Stomach (tissue), 9 donors: ENCODE measurements around the gene PRPF6. TPM values are rescaled to one million over a fixed set of nuclear protein-coding genes. Genes with fewer than 3 reads are reported as not detected.

ENCODE experiments used
- DNase-seq, 2 donors: peaks; one replicate each; pipeline versions ENCODE4 v3.0.0 to v3.0.0-alpha.2; 2013 to 2019
- H3K27ac ChIP-seq, 5 donors: fragments of 200-600 bp in 4 of 5; sonication (generic) in 4 of 5; one replicate each; pipeline ENCODE4 v1.5.1; 2013 to 2019; ENCODE audit warnings: mild to moderate bottlenecking in 1 of 5, moderate library complexity in 1 of 5
- H3K27me3 ChIP-seq, 3 donors: fragments of 200-600 bp; sonication (generic); one replicate each; pipeline ENCODE4 v1.5.1; 2017 to 2019; ENCODE audit warnings: mixed run types in 1 of 3
- H3K36me3 ChIP-seq, 4 donors: fragments of 200-600 bp; sonication (generic); 1 replicate in 3 of 4; 2 replicates in 1 of 4; pipeline ENCODE4 v1.5.1; 2016 to 2019
- H3K4me1 ChIP-seq, 4 donors: fragments of 200-600 bp; sonication (generic); one replicate each; pipeline ENCODE4 v1.5.1; 2016 to 2019
- H3K4me3 ChIP-seq, 4 donors: fragments of 200-600 bp; sonication (generic) in 3 of 4; one replicate each; pipeline ENCODE4 v1.5.1; 2016 to 2019; ENCODE audit warnings: mild to moderate bottlenecking in 1 of 4
- H3K9me3 ChIP-seq, 4 donors: fragments of 200-600 bp; sonication (generic); one replicate each; pipeline ENCODE4 v1.5.1; 2016 to 2019
- CTCF ChIP-seq, 7 experiments: fragments of 450-650 bp in 4 of 7; fragments of 200-600 bp in 3 of 7; sonication (generic) in 3 of 7; IDR thresholded peaks; one replicate each; pipeline ENCODE4 v1.5.1; 2016 to 2019; ENCODE audit warnings: antibody characterized with exemption in 7 of 7, control low read depth in 2 of 7, mild to moderate bottlenecking in 1 of 7
- EP300 ChIP-seq: sonication (generic); formaldehyde crosslinking; IDR thresholded peaks from one replicate; pipeline ENCODE4 v1.6.1; 2017; ENCODE audit warnings: antibody characterized with exemption
- POLR2A ChIP-seq, 4 donors: fragments of 450-650 bp; IDR thresholded peaks; one replicate each; pipeline ENCODE4 v1.6.1; 2016; ENCODE audit warnings: antibody characterized with exemption in 4 of 4, control low read depth in 2 of 4, mild to moderate bottlenecking in 1 of 4, moderate library complexity in 1 of 4
- POLR2AphosphoS5 ChIP-seq, 3 donors: sonication (generic); formaldehyde crosslinking; IDR thresholded peaks; one replicate each; pipeline ENCODE4 v1.6.1; 2016; ENCODE audit warnings: antibody characterized with exemption in 3 of 3
- WGBS, 5 donors: extraction: QIAGEN DNeasy Blood & Tissue Kit in 3 of 5; methylation state at CpG; one replicate each; pipeline versions ENCODE4 v1.1.5 to v1.1.7; 2013 to 2018; 5-methylcytosine and 5-hydroxymethylcytosine counted together
- intact Hi-C: fragments of 100-400 bp; cut with DNase I; formaldehyde crosslinking; loops from one replicate; pipeline ENCODE4 v1.15.1; 2023; ENCODE audit warnings: low total_unique reads
- polyA plus RNA-seq, 3 donors: library from polyadenylated mRNA; stranded (reverse); fragments of 200-250 nt; gene quantifications; one replicate each; pipeline ENCODE4 v1.2.3, GENCODE V29; 2013
- total RNA-seq, 5 donors: library from RNA; depleted of rRNA; stranded (reverse); fragments of >200 nt; gene quantifications; one replicate each; pipeline versions ENCODE4 v1.1.0 to v1.2.3, GENCODE V29; 2014 to 2016
- donor health status: healthy with polysubstance abuse.
- donor health status: Bipolar disorder and iron deficiency.
- donor health status: healthy.

The PRPF6 gene
- total and polyA plus RNA-seq, 8 donors, result 27.0 to 67.4 (median 39.6) TPM

GRCh38 chr20:63941282-63942081 lies 39.5 kb upstream of the PRPF6 start:
- peak overlapping the region; percentile 42 to 80 (median 68) for H3K27ac ChIP-seq
- peak overlapping the region in 2 of 4 donors; percentile 13 to 15 for H3K4me3 ChIP-seq
- no peaks in the 10 kb centered on the region for H3K27me3 ChIP-seq
- WGBS, 5 donors, result 61 to 69% (median 64%) methylated on average over 27 to 35 of the region's 39 CpGs
- DNase-seq, result peak; percentile 64 to 86
- no peaks in the 10 kb centered on the region for H3K9me3 ChIP-seq
- TF ChIP-seq EP300 (no peak), CTCF (IDR thresholded peaks at IDR 0.05) (no peak), POLR2A (IDR thresholded peaks at IDR 0.05) (no peak), POLR2AphosphoS5 (IDR thresholded peaks at IDR 0.05) (no peak)
- peaks cover 7 to 46% (median 32%) of the 10 kb centered on the region in 4 donors for H3K4me1 ChIP-seq
- H3K36me3 ChIP-seq, result peaks cover 44 to 92% (median 81%) of the 10 kb centered on the region in 4 donors
- intact Hi-C loops, result no loop called here

DNA sequence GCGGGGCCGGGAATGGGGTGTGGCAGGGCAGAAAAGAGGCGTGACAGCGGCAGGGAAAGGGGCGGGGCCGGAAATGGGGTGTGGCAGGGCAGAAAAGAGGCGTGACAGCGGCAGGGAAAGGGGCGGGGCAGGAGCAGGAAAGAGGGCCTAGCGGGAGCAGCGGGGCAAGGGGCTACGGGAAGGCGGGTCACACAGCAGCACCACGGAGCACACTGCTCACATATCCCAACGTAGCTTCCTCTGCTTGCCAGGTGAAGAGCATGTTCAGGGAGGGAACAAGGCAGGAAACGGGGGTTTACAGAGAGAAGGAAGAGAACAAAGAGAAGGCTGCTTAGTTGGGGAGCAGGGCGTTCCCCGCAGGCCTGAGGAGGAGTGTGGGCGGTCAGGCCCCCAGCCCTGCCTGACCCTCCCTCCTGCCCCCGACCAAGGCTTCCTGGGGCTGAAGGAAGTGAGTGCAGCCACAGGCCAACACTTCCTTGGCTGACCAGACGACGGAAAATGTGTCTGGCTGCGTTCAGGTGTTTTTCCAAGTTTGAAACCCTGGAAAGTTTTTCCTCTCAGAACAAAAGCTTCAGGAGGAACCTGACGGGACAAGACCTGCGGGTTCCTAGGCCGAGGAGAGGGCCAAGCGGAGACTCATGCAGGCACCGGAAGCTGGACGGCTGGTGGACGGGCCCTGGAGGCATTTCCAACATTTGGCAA lies 38.5 kb upstream of the PRPF6 start:
- Histone ChIP-seq H3K4me1 (peaks cover 10 to 52% (median 39%) of the 10 kb centered on the region in 4 donors), H3K4me3 (no peak overlapping the region), H3K27me3 (no peaks in the 10 kb centered on the region), H3K36me3 (peaks cover 44 to 86% (median 78%) of the 10 kb centered on the region in 4 donors), H3K27ac (peak overlapping the region; percentile 33 to 80 (median 67)), H3K9me3 (no peaks in the 10 kb centered on the region)
- intact Hi-C loops, result no loop called here
- WGBS, 5 donors, result 30 to 46% (median 41%) methylated on average over 29 to 30 of the region's 30 CpGs
- TF ChIP-seq CTCF (IDR thresholded peaks at IDR 0.05) (no peak), POLR2A (IDR thresholded peaks at IDR 0.05) (no peak), EP300 (no peak), POLR2AphosphoS5 (IDR thresholded peaks at IDR 0.05) (peak in 1 of 3 donors; percentile 5)
- peak; percentile 69 to 89 for DNase-seq

DNA sequence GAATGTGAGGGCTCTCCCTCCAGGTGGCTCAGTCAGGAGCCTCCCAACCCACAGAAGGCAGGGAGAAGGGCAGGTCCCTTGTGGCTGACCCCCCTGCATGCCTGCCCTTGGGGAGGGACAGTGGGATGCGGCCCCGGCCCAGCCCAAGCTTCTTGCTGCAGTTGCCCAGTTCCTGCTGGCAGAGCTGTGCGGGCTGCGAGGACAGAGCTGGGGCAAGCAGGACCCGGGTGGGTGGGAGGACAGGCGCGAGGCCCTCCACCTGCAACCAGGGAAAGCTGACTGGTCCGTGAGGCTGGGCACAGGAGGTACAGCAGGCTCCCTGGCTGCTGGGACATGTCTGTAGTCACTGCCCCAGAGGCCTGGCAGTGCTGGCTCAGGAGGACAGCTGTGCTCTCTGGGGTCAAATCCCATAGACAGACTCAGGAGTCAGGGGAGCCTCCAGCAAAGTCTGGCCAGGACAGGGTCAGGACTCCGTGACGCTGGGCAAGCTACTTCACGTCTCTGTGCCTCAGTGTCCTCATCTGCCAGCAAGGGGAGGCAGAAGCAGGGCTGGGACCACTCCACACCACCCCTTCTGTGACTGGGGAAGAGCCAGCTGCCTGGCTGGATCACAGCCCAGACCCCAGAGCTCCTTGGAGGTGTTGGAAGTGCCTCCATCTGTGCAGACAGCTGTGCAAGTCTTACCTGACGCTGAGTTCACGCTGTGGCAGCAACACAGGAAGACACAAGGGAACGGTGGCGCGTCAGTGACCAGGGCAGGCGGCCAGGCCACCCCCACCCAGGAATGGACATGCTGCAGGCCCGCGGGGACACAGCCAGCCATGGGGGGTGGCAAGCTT lies 37.7 kb upstream of the PRPF6 start:
- H3K27ac ChIP-seq, result peak overlapping the region; percentile 33 to 80 (median 67)
- intact Hi-C loops, result no loop called here
- 77 to 90% (median 86%) methylated on average over 2 to 19 of the region's 19 CpGs for WGBS, 5 donors
- H3K27me3 ChIP-seq, result no peaks in the 10 kb centered on the region
- H3K4me3 ChIP-seq, result no peak overlapping the region
- H3K36me3 ChIP-seq, result peaks cover 44 to 78% (median 74%) of the 10 kb centered on the region in 4 donors
- no peak for TF ChIP-seq POLR2AphosphoS5 (IDR thresholded peaks at IDR 0.05)
- no peak for TF ChIP-seq CTCF (IDR thresholded peaks at IDR 0.05)
- TF ChIP-seq POLR2A (IDR thresholded peaks at IDR 0.05), result no peak
- TF ChIP-seq EP300, result no peak
- H3K4me1 ChIP-seq, result peaks cover 18 to 53% (median 44%) of the 10 kb centered on the region in 4 donors
- no peak for DNase-seq
- H3K9me3 ChIP-seq, result no peaks in the 10 kb centered on the region

GRCh38 chr20:63943808-63944077 lies 37.2 kb upstream of the PRPF6 start:
- H3K4me3 ChIP-seq, result no peak overlapping the region
- no peaks in the 10 kb centered on the region for H3K27me3 ChIP-seq
- H3K27ac ChIP-seq, result peak overlapping the region in 1 of 5 donors; percentile 80
- H3K36me3 ChIP-seq, result peaks cover 44 to 72% (median 69%) of the 10 kb centered on the region in 4 donors
- 83 to 100% (median 95%) methylated on average over 1 to 3 of the region's 3 CpGs for WGBS, 5 donors
- DNase-seq, result no peak
- peaks cover 21 to 53% (median 46%) of the 10 kb centered on the region in 4 donors for H3K4me1 ChIP-seq
- H3K9me3 ChIP-seq, result no peaks in the 10 kb centered on the region
- intact Hi-C loops, result no loop called here
- TF ChIP-seq EP300 (no peak), POLR2AphosphoS5 (IDR thresholded peaks at IDR 0.05) (no peak), POLR2A (IDR thresholded peaks at IDR 0.05) (no peak), CTCF (IDR thresholded peaks at IDR 0.05) (no peak)
